Measurements from ENCODE around the gene RGS12. TPM values are rescaled to one million over a fixed set of nuclear protein-coding genes. Genes with fewer than 3 reads are reported as not detected.

RGS12 gene
- total RNA-seq, 3 donors from 2014 or later = 16.4 to 28.9 (median 16.8) TPM

- no peak for TF ChIP-seq CTCF (IDR thresholded peaks at IDR 0.05)
- Histone ChIP-seq H3K4me3 (no peak overlapping the region), H3K9me3 (no peaks in the 10 kb centered on the region), H3K4me1 (ENCODE audit: low read depth) (no peaks in the 10 kb centered on the region), H3K36me3 (ENCODE audit: low read depth) (no peaks in the 10 kb centered on the region)
- intact Hi-C loops (cut with DNase I, micrococcal nuclease) = no loop called here
- no peak for DNase-seq
- no peak for ATAC-seq
These were observed 29.3 kb downstream of the RGS12 start for GRCh38 chr4:3322059-3322550.

GRCh38 chr4:3323071-3323481, 30.3 kb downstream of the RGS12 start:
- intact Hi-C loops (cut with DNase I, micrococcal nuclease) = no loop called here
- H3K4me1 ChIP-seq (ENCODE audit: low read depth) = no peaks in the 10 kb centered on the region
- DNase-seq (no peak), ATAC-seq (no peak)
- no peak for TF ChIP-seq CTCF (IDR thresholded peaks at IDR 0.05)
- no peaks in the 10 kb centered on the region for H3K9me3 ChIP-seq
- no peak overlapping the region for H3K4me3 ChIP-seq
- H3K36me3 ChIP-seq (ENCODE audit: low read depth) = no peaks in the 10 kb centered on the region

GRCh38 chr4:3324093-3324815, 31.4 kb downstream of the RGS12 start:
- Histone ChIP-seq H3K4me1 (ENCODE audit: low read depth) (no peaks in the 10 kb centered on the region), H3K4me3 (no peak overlapping the region), H3K36me3 (ENCODE audit: low read depth) (no peaks in the 10 kb centered on the region), H3K9me3 (no peaks in the 10 kb centered on the region)
- TF ChIP-seq CTCF (IDR thresholded peaks at IDR 0.05) = no peak
- intact Hi-C loops (cut with DNase I, micrococcal nuclease) = no loop called here
- DNase-seq (peak in 1 of 3 donors; percentile 14), ATAC-seq (no peak)

GRCh38 chr4:3328814-3329663, 36.2 kb downstream of the RGS12 start:
- intact Hi-C loops (cut with DNase I, micrococcal nuclease) = no loop called here
- no peaks in the 10 kb centered on the region for H3K4me1 ChIP-seq (ENCODE audit: low read depth)
- H3K4me3 ChIP-seq = no peak overlapping the region
- TF ChIP-seq CTCF (IDR thresholded peaks at IDR 0.05) = no peak
- no peaks in the 10 kb centered on the region for H3K9me3 ChIP-seq
- ATAC-seq = no peak
- DNase-seq = no peak
- H3K36me3 ChIP-seq (ENCODE audit: low read depth) = no peaks in the 10 kb centered on the region

GRCh38 chr4:3329887-3330286, 37.1 kb downstream of the RGS12 start:
- DNase-seq (no peak), ATAC-seq (no peak)
- TF ChIP-seq CTCF (IDR thresholded peaks at IDR 0.05) = no peak
- intact Hi-C loops (cut with DNase I, micrococcal nuclease) = no loop called here
- no peaks in the 10 kb centered on the region for H3K4me1 ChIP-seq (ENCODE audit: low read depth)
- no peak overlapping the region for H3K4me3 ChIP-seq
- no peaks in the 10 kb centered on the region for H3K36me3 ChIP-seq (ENCODE audit: low read depth)
- no peaks in the 10 kb centered on the region for H3K9me3 ChIP-seq

Measured in mucosa of descending colon (tissue), 3 donors.